HG02885 (cell line): ENCODE measurements around the gene MRO.
"Not testable (repeated sequence)": the region's sequence is repeated elsewhere in the genome, so short reads cannot be mapped to it uniquely, and the experiment has no call there.

Experiments
- ATAC-seq: cut with Tn5 transposase; IDR thresholded peaks from one replicate; pipeline ENCODE4 v1.9.1; 2021; ENCODE audit warnings: mild to moderate bottlenecking; ENCODE audit not compliant: unreplicated experiment, poor library complexity

The MRO gene

DNA sequence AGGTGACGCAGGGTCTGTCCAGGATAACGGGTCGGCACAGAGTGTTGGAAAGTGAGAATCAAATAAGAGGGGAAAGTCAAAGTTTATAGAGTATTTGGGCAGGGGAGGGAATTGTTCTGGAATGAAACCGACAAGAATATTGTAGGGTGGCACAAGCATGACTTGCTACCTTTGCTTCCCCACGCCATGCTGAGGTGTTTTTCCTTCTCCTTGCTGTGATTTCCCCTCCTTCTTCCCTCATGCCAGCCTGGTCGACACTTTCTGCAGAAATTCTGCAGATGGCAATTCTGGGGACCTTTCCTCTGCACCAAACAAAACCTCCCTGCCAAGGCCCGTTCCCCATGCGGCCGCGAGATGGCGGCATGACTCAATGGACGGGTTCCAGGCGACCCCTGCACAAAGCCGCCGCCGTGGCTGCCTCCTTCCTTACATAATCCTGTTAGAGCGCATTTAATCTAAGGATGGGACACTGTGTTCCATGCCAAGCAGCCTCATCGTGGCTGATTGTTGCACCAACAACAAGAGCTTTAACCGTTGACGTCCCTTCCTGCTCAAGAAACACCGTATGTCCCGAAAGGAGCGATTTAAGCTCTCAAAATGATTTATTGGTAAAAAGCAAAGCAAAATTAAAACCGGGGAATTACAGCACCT, at the start of gene MRO:
TSS of gene MRO (minus strand) at position 289 of the 651 bp plus-strand sequence. CDS start 10,616 bp downstream, outside the sequence.
- ATAC-seq: peak; percentile 94

DNA sequence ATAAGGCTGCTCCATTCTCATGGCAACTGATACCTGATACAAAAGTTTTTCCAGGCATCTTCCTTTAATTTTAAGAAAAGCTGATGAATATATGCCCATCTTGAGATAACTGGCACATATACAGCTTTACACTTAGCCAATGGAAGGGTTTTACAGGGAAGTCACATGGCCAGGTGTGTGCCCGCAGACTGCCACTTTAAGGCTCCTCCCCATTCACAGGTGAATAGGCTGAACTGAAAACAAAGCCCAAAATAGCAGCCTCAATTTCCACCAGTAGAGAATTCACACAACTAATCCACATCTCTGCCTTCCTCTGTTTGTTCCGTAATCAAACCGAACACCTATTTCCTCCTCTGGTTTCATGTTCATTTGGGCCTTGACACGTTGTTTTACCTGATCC, 49.3 kb upstream of the MRO start:
- ATAC-seq: no peak

DNA sequence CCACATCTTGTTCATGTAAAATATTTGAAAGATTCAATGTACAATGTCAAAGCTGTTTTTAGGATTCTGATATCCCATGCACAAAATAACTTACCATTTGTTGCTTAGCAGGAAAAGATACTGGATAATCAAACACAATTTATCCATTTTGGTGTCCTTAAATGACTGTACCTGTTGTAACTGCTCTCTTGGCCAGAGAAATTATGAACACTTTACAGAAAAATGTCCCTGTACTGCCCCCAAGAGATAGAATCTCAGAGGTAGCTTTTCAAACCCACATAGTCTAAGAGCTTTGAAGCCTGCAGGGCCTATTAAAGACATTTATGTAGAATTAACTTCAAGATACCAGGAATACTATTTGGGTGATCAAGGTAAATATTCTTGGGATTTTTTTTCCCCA, 46.9 kb upstream of the MRO start:
- ATAC-seq: no peak

DNA sequence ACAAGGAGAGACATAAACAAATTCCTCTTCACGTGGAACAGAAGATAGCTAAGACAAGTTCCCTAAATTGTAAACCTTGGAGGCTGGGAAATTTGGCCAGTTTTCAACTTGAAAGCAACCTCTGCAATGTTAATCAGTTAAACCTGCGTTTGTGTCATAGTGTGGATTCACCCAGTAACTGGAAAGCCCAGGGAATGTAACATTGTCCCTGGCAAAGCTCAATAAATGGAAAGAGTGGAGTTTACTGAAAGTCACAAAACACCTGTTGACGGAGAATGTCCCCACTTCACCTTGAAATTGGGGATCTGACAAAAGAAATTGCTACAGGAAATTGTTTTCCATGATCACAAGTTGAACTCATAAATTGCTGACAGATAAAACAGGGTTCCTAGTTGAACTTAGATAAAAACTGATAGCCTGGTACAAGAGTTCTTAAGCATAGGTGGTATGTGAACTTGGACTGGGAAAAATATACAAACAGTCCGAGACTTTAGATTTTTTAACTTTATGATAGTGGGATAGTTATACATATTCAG, 44.1 kb upstream of the MRO start:
- no peak for ATAC-seq

DNA sequence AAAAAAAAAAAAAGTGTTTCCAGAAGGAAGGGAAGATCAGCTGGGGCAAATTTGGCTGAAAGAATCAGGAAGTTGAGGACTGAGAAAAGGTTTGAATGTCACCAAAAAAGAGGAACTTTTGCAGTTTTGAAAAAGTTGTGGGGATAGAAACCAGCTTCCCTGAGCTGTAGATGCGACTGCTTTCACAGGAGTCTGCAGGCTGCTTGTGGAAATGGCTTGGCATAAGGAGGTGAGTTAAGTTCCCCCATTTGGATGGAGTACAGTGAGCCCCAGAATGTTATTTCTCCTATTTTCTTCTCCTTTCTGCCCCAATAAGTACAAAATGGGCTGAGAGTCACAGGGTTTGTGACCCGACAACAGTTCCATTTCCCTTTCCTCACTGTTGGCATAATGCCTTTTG, 42.6 kb upstream of the MRO start:
- ATAC-seq: no peak

DNA sequence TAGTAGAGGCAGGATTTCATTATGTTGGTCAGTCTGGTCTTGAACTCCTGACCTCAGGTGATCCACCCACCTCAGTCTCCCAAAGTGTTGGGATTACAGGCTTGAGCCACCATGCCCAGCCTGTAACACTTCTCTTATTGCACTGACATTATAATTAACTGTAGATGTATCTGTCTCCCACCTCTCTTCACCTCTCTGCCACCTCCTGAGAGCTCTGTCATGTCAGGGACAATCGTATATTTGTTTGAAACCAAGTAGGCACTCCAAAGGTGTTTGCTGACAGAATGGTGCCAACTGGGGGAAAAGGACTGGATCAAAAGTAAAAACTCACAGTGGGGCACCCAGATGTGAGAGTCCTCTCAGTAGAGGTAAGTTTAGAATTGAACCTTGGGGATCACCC, 41.8 kb upstream of the MRO start:
- no peak for ATAC-seq

DNA sequence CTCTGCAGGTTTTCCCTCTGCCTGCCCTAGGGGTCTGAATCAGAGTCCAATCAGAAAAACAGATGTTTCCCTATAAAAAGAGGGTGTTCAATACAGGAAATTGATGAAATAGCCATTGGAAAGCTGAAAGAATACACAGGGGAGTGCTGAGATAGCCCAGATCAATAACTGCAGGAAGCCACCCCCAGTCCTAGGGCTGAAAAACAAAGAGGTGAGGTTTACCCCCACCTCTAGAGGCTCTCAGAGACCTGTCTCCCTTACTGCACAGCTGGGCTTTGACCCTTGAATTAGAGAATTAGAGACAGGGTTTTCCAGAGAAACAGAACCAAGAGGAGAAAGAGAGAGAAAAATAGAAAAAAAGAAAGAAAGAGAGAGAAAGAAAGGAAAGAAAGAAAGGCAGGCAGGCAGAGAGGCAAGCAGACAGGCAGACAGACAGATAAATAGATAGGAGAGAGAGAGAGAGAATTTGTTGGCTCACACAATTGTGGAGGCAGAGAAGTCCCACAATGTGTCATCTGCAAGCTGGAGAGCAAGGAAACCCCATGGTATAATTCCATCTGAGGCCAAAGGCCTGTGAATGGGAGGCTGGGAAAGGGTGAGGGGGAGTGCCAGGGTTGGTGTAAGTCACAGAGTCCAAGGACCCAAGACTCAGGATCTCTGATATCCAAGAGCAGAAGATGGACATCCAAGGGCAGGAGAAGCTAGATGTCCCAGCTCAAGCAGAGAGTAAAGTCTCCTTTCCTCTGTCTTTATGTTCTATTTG, 40.2 kb upstream of the MRO start:
- ATAC-seq: no peak

DNA sequence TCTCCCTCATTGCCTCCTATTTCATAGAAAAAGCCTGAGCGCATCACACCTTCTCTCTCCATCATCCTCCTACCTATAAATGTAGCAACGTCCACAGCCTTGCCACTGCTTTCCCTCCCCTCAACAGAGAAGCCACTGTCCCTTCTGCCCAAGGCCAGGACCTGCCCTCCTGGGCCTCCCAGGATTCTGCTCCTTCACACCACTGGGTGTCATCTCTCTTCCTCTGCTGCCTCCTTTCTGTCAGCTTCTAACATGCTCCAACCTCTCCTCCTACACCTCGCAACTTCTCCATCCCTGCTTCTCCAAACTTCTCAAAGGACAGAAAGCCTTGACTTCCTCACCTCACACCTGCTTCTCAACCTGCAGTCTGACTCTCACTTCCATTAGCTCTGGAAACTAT, 37.9 kb upstream of the MRO start:
- ATAC-seq: no peak

DNA sequence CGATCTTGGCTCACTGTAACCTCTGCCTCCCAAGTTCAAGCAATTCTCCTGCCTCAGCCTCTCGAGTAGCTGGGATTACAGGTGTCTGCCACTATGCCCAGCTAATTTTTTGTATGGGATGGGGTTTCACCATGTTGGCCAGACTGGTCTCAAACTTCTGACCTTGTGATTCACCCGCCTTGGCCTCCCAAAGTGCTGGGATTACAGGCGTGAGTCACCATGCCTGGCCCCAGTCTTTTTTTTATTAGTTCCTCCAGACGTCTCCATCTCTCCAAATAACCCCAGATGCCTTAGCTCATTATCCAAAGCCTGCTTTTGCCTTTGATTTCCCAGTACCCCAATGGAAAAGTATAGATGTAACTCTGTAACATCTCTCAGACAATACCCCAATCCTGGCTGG, 37.4 kb upstream of the MRO start:
- ATAC-seq: not testable (repeated sequence)

DNA sequence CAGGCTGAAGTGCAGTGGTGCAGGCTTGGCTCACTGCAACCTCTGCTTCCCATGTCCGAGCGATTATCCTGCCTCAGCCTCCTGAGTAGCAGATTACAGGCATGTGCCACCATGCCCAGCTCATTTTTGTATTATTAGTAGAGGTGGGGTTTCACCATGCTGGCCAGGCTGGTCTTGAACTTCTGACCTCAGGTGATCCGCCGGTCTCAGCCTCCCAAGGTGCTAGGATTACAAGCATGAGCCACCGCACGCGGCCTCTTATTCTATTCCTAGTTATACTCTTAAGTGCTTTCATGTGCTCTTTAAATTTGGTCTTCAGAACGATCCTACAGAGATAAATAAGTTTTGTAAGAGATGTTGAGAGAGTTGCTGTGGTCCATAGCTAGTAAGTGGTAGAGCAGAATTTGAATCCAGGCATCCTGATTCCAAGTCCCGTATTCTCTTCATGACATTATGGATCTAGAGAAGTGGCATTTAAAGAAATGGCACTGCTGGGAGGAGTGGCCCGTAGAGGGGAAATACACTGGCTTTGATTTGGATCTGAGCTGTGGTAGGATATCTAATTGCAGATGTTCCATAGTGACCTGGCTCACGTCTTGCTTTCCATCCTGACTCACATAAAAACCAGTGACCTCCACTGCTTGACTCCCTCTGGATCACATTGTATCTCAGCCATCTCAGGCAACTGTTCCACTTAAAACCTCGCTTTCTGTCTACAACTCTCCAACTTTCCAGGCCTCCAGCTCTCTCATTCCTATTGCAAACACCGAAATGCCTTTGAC, 36.4 kb upstream of the MRO start:
- no peak for ATAC-seq

DNA sequence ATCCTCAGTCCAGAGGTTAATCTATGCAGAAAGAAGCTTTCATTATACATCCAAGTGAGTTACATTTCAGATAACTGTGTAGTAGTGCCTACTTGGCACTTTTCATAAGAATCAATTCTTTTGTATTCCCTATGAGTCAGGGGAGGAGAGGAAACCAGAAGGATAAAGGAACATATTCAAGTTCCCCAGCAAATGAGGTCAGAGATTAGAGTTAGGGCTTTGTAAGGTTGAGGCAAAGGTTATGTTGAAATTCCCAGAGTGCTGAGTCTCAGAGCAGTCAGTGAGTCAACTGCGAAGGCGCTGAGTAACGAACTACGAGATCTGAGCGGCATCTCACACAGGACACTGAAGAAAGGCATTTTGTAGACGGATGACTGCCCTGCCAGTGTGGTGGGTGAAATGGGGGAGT, 34.1 kb upstream of the MRO start:
- ATAC-seq: no peak

DNA sequence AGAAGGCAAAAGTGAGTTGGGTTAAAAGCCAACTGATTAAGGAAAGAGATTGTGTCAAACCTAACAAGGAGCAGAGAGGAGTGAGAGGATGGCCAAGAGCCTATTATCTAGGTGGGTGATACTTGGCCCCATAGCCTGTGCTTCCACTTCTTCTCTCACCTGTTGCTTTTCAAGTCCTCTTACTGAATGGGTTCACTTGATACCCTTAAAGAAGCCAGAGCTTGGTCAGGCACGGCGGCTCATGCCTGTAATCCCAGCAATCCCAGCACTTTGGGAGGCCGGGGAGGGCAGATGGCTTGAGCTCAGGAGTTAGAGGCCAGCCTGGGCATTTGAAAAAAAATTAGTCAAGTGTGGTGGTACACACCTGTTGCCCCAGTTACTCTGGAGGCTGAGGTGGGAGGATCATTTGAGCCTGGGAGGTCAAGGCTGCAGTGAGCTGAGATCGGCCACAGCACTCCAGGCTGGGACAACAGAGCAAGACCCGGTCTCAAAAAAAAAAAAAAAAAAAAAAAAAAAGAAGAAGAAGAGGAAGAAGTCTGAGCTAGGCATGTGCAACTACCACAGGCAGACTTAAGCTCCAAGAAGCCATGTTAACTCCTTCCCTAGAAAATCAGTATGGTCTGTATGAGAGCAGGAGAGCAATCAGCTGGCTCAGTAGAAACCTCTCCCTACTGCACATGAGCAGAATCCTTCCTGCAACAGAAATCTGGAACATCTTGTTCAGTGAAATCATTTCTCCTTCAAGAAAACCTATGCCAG, 30.7 kb upstream of the MRO start:
- ATAC-seq: no peak

DNA sequence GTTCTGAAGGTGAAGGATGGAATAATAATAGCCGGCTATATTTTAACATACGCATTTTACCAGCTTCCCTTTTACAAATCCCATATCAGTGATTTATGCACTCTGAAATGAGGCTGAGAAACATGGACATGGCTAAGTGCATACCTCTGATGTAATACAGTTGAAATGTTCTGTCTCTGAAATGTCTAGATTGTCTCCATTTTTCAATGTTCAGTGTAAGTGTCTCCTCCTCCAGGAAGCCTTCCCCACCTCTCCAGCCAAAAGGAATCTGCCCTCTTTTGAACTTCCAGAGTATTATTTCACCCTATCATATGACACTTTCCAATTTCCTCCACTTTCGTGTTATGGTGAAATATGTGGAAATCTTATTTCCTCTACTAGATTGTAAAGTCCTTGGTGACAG, 29.6 kb upstream of the MRO start:
- ATAC-seq: no peak

DNA sequence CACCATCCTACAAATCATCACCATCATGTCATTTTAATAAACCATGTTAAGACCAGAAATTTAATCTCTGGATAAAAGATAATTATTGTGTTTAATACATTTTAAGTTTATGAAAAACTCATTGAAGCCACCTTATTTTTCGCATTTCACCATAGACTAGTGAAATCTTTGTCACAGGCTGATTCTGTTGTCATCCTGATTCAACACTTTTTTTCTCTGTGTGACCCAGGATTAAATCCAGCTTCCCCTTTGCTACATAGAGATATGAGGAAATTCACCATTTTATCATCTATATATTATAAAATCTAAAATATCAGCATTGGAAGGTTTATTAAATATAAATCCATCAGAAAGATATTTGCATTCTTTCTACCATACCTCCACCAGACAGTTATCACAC, 29.2 kb upstream of the MRO start:
- ATAC-seq: no peak

DNA sequence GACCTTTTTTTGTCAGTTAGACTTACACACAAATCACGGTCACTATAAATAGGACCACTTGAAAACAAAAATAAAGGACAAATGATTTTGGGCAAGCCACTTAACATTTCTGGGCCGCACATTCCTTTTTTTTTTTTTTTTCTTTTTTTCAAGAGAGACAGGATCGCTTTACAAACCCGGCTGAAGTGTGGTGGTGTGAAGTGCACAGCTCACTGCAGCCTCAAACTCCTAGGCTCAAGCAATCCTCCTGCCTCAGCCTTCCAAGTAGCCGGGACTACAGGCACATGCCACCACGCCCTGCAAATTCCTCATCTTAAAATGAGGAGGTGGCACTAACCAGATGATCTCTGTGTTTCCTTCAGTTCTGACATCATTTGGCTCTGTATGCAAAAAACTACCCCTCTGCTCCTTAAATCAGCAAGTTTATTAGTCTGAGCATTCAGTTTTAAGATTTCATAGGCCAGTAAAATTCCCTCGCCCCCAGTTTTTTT, 28.3 kb upstream of the MRO start:
- ATAC-seq: no peak

DNA sequence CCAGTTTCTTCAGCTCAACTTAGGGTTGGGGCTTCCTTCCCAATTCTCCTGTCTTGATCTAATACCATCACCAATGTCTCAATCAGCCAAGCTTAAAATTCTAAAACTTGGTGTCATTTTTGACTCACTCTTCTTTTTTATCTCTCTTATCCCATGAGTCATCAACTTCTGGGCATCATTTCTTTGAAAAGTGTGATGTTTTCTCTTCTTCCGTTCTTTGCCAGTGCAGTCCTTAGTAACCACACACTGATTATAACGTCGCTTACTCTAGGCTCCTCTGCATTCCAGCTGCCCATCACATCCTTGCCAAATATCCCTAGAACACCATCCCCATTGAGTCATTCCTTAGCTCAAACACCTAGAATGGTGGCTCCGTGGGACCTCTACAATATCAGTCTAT, 27.4 kb upstream of the MRO start:
- no peak for ATAC-seq

DNA sequence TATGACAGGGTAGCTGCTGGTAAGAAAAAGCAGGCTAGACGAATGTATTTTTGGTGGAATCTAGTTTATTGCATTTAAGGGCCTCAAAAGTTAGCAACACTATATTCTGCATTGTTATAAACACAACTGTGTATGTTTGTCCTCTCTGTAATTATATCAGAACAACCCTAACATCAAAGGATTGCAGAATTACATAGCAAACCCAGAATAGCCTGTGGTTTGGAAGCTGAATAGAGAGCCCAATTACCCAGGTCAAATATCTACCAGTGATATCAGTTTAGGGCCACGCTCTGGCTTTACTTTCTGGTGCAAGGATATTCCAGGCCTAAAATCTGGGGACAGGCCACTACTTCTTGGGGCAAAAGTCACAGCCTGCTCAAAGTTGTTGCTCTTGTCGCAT, 25.1 kb upstream of the MRO start:
- no peak for ATAC-seq

DNA sequence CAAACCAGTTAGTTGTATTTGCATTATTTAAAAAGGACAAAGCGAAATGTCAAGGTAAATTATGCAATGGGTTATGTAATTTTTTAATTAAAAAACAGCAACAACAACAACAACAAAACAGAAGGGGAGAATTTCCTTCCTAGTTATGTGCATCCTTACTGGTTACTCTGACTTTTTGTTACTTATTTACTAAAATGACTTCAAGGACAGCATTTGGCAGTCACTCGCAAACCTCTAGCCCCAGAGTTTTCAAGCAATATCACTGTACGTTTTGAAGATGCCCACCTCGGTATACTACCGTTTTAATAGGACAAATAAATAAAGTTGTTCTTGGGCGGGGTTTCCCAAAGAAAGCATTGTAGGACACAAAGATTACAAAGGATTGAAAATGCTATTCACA, 24.7 kb upstream of the MRO start:
- no peak for ATAC-seq

DNA sequence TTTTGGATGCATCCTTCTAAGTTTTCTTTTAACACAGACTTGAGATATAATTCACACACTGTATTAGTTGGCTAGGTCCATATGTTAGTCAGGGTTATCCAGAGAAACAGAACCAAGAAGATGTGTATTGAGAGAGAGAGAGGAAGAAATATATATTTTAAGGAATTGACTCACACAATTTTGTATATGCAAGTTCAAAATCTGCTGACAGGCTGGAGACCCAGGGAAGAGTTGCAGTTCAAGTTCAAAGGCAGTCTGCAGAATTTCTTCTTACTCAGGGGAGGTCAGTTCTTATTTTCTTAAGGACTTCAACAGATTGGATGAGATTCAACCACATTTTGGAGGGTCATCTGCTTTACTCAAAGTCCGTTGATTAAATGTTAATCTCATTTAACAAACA, 23.0 kb upstream of the MRO start:
- ATAC-seq: no peak

DNA sequence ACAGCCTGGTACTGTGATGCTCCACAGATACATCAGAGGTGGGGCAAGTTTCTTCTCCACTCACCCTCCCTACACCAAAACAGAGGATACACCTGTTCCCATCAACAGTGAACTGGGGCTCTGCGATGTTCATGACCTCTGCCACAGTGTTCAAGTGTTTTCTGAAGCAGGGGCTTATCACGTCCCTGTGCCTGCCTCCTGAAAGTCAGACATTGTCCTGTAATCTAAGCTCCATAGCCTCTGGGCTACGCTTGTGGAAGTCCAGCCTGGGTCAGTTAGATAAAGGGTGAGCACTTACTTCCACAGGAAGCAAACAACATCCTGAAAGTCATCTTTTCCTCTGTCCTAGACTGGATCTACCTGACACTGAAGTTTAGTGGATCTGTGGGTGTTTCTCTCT, 20.2 kb upstream of the MRO start:
- ATAC-seq: no peak
